Measurements from ENCODE around the gene PTGFR. TPM values are rescaled to one million over a fixed set of nuclear protein-coding genes. Genes with fewer than 3 reads are reported as not detected.

Gene PTGFR
- total RNA-seq, 1 experiment from 2014 or later = 0.35 TPM

GRCh38 chr1:78541479-78541878, 50.7 kb downstream of the PTGFR start:
- DNase-seq = no peak
- H3K27me3 Mint-ChIP-seq (ENCODE audit: unreplicated experiment) = no peaks in the 10 kb centered on the region
- H3K36me3 Mint-ChIP-seq (ENCODE audit: insufficient read depth, unreplicated experiment) = no peaks in the 10 kb centered on the region
- CTCF ChIA-PET = no interaction called here
- H3K4me3 Mint-ChIP-seq (ENCODE audit: low read depth, unreplicated experiment) = no peak overlapping the region
- H3K4me1 Mint-ChIP-seq (ENCODE audit: low read depth, unreplicated experiment) = no peaks in the 10 kb centered on the region
- BruUV-seq (replicated peaks) = no TSS peak
- TF ChIP-seq CTCF (IDR thresholded peaks at IDR 0.05; ENCODE audit: unreplicated experiment) = no peak
- H3K27ac Mint-ChIP-seq (ENCODE audit: unreplicated experiment) = no peak overlapping the region
- intact Hi-C loops (cut with micrococcal nuclease; ENCODE audit: unreplicated experiment) = no loop called here
- H3K9me3 Mint-ChIP-seq (ENCODE audit: low read depth, unreplicated experiment) = peaks cover 2% of the 10 kb centered on the region

DNA sequence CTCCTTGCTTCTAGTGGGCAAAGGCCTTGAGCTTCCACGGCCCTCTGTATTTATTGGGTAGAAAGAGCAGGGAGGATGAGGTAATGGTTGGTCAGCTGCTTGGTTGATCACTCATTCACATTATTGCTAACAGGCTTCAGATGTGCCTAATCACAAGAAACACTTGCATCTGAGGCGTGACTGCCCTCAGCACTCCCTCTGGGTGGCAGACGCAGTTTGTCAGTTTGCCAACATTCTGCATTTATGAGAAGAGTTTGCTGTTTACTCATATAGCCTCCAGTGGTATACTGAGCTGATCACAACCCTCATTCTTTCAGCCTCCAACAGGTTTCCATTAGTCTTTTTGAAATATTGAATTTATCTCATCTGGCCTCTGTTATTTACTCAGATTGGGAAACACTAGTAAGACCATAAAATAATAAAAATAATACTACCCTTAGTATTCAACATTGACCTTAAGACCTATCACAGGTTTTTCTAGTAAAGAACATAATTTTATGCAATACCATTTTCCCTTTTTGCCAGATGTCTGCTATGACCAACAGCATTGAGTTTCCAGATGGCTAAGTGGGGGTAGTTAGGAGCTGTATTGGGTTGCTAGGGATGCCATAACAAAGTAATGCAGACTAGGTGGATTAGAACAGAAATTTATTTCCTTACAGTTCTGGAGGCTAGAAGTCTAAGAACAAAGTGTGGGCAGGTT, 53.3 kb downstream of the PTGFR start:
- no peaks in the 10 kb centered on the region for H3K36me3 Mint-ChIP-seq (ENCODE audit: insufficient read depth, unreplicated experiment)
- H3K27ac Mint-ChIP-seq (ENCODE audit: unreplicated experiment) = no peak overlapping the region
- no peaks in the 10 kb centered on the region for H3K4me1 Mint-ChIP-seq (ENCODE audit: low read depth, unreplicated experiment)

GRCh38 chr1:78547081-78547480, 56.3 kb downstream of the PTGFR start:
- Mint-ChIP-seq H3K9me3 (ENCODE audit: low read depth, unreplicated experiment) (peaks cover 9% of the 10 kb centered on the region), H3K27ac (ENCODE audit: unreplicated experiment) (no peak overlapping the region), H3K4me3 (ENCODE audit: low read depth, unreplicated experiment) (no peak overlapping the region), H3K27me3 (ENCODE audit: unreplicated experiment) (no peaks in the 10 kb centered on the region), H3K36me3 (ENCODE audit: insufficient read depth, unreplicated experiment) (no peaks in the 10 kb centered on the region), H3K4me1 (ENCODE audit: low read depth, unreplicated experiment) (no peaks in the 10 kb centered on the region)
- DNase-seq = no peak
- intact Hi-C loops (cut with micrococcal nuclease; ENCODE audit: unreplicated experiment) = no loop called here
- TF ChIP-seq CTCF (IDR thresholded peaks at IDR 0.05; ENCODE audit: unreplicated experiment) = no peak
- no TSS peak for BruUV-seq (replicated peaks)
- CTCF ChIA-PET = no interaction called here

More for the DNA sequence above, 53.3 kb downstream of the PTGFR start:
- no TSS peak for BruUV-seq (replicated peaks)
- Mint-ChIP-seq H3K9me3 (ENCODE audit: low read depth, unreplicated experiment) (peaks cover 3% of the 10 kb centered on the region), H3K4me3 (ENCODE audit: low read depth, unreplicated experiment) (no peak overlapping the region), H3K27me3 (ENCODE audit: unreplicated experiment) (no peaks in the 10 kb centered on the region)
- no peak for DNase-seq
- no peak for TF ChIP-seq CTCF (IDR thresholded peaks at IDR 0.05; ENCODE audit: unreplicated experiment)
- CTCF ChIA-PET = no interaction called here
- intact Hi-C loops (cut with micrococcal nuclease; ENCODE audit: unreplicated experiment) = no loop called here

GRCh38 chr1:78549331-78549730, 58.6 kb downstream of the PTGFR start:
- no TSS peak for BruUV-seq (replicated peaks)
- intact Hi-C loops (cut with micrococcal nuclease; ENCODE audit: unreplicated experiment) = no loop called here
- DNase-seq = no peak
- Mint-ChIP-seq H3K36me3 (ENCODE audit: insufficient read depth, unreplicated experiment) (no peaks in the 10 kb centered on the region), H3K9me3 (ENCODE audit: low read depth, unreplicated experiment) (peaks cover 11% of the 10 kb centered on the region), H3K4me1 (ENCODE audit: low read depth, unreplicated experiment) (no peaks in the 10 kb centered on the region), H3K27ac (ENCODE audit: unreplicated experiment) (no peak overlapping the region), H3K4me3 (ENCODE audit: low read depth, unreplicated experiment) (no peak overlapping the region), H3K27me3 (ENCODE audit: unreplicated experiment) (no peaks in the 10 kb centered on the region)
- no peak for TF ChIP-seq CTCF (IDR thresholded peaks at IDR 0.05; ENCODE audit: unreplicated experiment)
- CTCF ChIA-PET = no interaction called here
